ENCODE results near the gene APCDD1.

- TF ChIP-seq POLR2A (IDR thresholded peaks at IDR 0.05): no peak
- TF ChIP-seq, protein P1, sequence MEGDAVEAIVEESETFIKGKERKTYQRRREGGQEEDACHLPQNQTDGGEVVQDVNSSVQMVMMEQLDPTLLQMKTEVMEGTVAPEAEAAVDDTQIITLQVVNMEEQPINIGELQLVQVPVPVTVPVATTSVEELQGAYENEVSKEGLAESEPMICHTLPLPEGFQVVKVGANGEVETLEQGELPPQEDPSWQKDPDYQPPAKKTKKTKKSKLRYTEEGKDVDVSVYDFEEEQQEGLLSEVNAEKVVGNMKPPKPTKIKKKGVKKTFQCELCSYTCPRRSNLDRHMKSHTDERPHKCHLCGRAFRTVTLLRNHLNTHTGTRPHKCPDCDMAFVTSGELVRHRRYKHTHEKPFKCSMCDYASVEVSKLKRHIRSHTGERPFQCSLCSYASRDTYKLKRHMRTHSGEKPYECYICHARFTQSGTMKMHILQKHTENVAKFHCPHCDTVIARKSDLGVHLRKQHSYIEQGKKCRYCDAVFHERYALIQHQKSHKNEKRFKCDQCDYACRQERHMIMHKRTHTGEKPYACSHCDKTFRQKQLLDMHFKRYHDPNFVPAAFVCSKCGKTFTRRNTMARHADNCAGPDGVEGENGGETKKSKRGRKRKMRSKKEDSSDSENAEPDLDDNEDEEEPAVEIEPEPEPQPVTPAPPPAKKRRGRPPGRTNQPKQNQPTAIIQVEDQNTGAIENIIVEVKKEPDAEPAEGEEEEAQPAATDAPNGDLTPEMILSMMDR (IDR thresholded peaks at IDR 0.05): no peak
- no peak for TF ChIP-seq POLR2AphosphoS5 (IDR thresholded peaks at IDR 0.05)
- no peak for TF ChIP-seq EP300 (IDR thresholded peaks at IDR 0.05)
Measured at GRCh38 chr18:10473132-10473531, 18.7 kb downstream of the APCDD1 start.

Data from gastroesophageal sphincter (tissue), 3 donors.